Neural progenitor cell (in vitro differentiated cells): Measurements from ENCODE around the gene ZDHHC14. TPM values are rescaled to one million over a fixed set of nuclear protein-coding genes. Genes with fewer than 3 reads are reported as not detected.

Experiments used
- DNase-seq: peaks from one replicate; pipeline ENCODE4 v3.0.0-alpha.2; 2016; ENCODE audit warnings: low spot score
- H2AFZ ChIP-seq: fragments of 200-600 bp; sonication (generic); replicated peaks from 2 replicates; pipeline ENCODE4 v1.6.1; 2016; ENCODE audit warnings: antibody characterized with exemption
- H3F3A ChIP-seq: fragments of 200-600 bp; sonication (generic); 2 replicates; pipeline ENCODE4 v1.6.1; 2016; ENCODE audit warnings: antibody characterized with exemption, low read depth
- H3K27ac ChIP-seq: fragments of 200-600 bp; sonication (generic); 2 replicates; pipeline ENCODE4 v1.5.1; 2016; ENCODE audit warnings: mild to moderate bottlenecking
- H3K27me3 ChIP-seq: fragments of 200-600 bp; sonication (generic); 2 replicates; pipeline ENCODE4 v1.6.1; 2016; ENCODE audit warnings: mild to moderate bottlenecking, moderate library complexity
- H3K36me3 ChIP-seq: fragments of 200-600 bp; sonication (generic); 2 replicates; pipeline ENCODE4 v1.5.1; 2016
- H3K4me1 ChIP-seq: fragments of 200-600 bp; sonication (generic); 2 replicates; pipeline ENCODE4 v1.6.1; 2016; ENCODE audit warnings: mixed run types
- H3K4me2 ChIP-seq: fragments of 200-600 bp; sonication (generic); 2 replicates; pipeline ENCODE4 v1.6.1; 2016
- H3K4me3 ChIP-seq: fragments of 200-600 bp; sonication (generic); 2 replicates; pipeline ENCODE4 v1.5.1; 2016
- H3K79me2 ChIP-seq: fragments of 200-600 bp; sonication (generic); 2 replicates; pipeline ENCODE4 v1.6.1; 2016; ENCODE audit warnings: low read depth
- H3K9ac ChIP-seq: fragments of 200-600 bp; sonication (generic); 2 replicates; pipeline ENCODE4 v1.6.1; 2016
- H3K9me3 ChIP-seq: fragments of 200-600 bp; sonication (generic); 2 replicates; pipeline ENCODE4 v1.5.1; 2016; ENCODE audit warnings: low read depth
- H4K20me1 ChIP-seq: fragments of 200-600 bp; sonication (generic); 2 replicates; pipeline ENCODE4 v1.6.1; 2016; ENCODE audit warnings: low read depth
- H3K27ac Mint-ChIP-seq: 3 replicates; pipeline ENCODE4 v1.8.0; 2021; ENCODE audit warnings: mixed read lengths
- H3K27me3 Mint-ChIP-seq: 2 replicates; pipeline ENCODE4 v1.8.0; 2022; ENCODE audit warnings: low read depth, mild to moderate bottlenecking, inconsistent platforms, moderate library complexity, mixed read lengths; ENCODE audit not compliant: insufficient read depth
- H3K36me3 Mint-ChIP-seq: 3 replicates; pipeline ENCODE4 v1.8.0; 2021; ENCODE audit warnings: mixed read lengths
- H3K4me1 Mint-ChIP-seq: 3 replicates; pipeline ENCODE4 v1.8.0; 2021; ENCODE audit warnings: mixed read lengths
- H3K4me3 Mint-ChIP-seq: 3 replicates; pipeline ENCODE4 v1.8.0; 2021; ENCODE audit warnings: mild to moderate bottlenecking, moderate library complexity, mixed read lengths
- H3K9me3 Mint-ChIP-seq: 3 replicates; pipeline ENCODE4 v1.8.0; 2020; ENCODE audit warnings: mixed read lengths
- EZH2 ChIP-seq: fragments of 200-600 bp; sonication (generic); IDR thresholded peaks from 2 replicates; pipeline ENCODE4 v1.6.1; 2017; ENCODE audit warnings: antibody characterized with exemption, mild to moderate bottlenecking, moderate library complexity
- EZH2phosphoT487 ChIP-seq: fragments of 200-600 bp; sonication (generic); IDR thresholded peaks from 2 replicates; pipeline ENCODE4 v1.6.1; 2017; ENCODE audit warnings: antibody characterized with exemption
- total RNA-seq: library from RNA; depleted of rRNA; stranded (reverse); fragments of >200 nt; gene quantifications from 2 replicates; pipeline ENCODE4 v1.2.3, GENCODE V29; 2015; ENCODE audit warnings: low replicate concordance
- TF ChIP-seq, protein P1 (sequence below): fragments of 200-600 bp; sonication (generic); IDR thresholded peaks from 2 replicates; pipeline ENCODE4 v1.5.1; 2017; ENCODE audit warnings: antibody characterized with exemption, mild to moderate bottlenecking

Gene ZDHHC14
- total RNA-seq, 1 donor from 2014 or later, result 14.5 TPM

GRCh38 chr6:157468574-157468973, 87.6 kb downstream of the ZDHHC14 start:
- Histone ChIP-seq H3K4me1 (peaks cover 11% of the 10 kb centered on the region), H3K9ac (no peak overlapping the region), H3K27ac (no peak overlapping the region), H4K20me1 (no peaks in the 10 kb centered on the region), H3K27me3 (no peaks in the 10 kb centered on the region), H3K79me2 (no peaks in the 10 kb centered on the region), H3K4me3 (no peak overlapping the region), H3K36me3 (no peaks in the 10 kb centered on the region), H2AFZ (no peak overlapping the region), H3F3A (no peaks in the 10 kb centered on the region), H3K4me2 (no peak overlapping the region), H3K9me3 (no peaks in the 10 kb centered on the region)
- Mint-ChIP-seq H3K9me3 (no peaks in the 10 kb centered on the region), H3K4me3 (no peak overlapping the region), H3K27me3 (no peaks in the 10 kb centered on the region), H3K36me3 (no peaks in the 10 kb centered on the region), H3K27ac (no peak overlapping the region), H3K4me1 (peaks cover 10% of the 10 kb centered on the region)
- TF ChIP-seq EZH2phosphoT487 (no peak), EZH2 (no peak)
- TF ChIP-seq, protein P1, sequence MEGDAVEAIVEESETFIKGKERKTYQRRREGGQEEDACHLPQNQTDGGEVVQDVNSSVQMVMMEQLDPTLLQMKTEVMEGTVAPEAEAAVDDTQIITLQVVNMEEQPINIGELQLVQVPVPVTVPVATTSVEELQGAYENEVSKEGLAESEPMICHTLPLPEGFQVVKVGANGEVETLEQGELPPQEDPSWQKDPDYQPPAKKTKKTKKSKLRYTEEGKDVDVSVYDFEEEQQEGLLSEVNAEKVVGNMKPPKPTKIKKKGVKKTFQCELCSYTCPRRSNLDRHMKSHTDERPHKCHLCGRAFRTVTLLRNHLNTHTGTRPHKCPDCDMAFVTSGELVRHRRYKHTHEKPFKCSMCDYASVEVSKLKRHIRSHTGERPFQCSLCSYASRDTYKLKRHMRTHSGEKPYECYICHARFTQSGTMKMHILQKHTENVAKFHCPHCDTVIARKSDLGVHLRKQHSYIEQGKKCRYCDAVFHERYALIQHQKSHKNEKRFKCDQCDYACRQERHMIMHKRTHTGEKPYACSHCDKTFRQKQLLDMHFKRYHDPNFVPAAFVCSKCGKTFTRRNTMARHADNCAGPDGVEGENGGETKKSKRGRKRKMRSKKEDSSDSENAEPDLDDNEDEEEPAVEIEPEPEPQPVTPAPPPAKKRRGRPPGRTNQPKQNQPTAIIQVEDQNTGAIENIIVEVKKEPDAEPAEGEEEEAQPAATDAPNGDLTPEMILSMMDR, result no peak
- DNase-seq, result no peak

DNA sequence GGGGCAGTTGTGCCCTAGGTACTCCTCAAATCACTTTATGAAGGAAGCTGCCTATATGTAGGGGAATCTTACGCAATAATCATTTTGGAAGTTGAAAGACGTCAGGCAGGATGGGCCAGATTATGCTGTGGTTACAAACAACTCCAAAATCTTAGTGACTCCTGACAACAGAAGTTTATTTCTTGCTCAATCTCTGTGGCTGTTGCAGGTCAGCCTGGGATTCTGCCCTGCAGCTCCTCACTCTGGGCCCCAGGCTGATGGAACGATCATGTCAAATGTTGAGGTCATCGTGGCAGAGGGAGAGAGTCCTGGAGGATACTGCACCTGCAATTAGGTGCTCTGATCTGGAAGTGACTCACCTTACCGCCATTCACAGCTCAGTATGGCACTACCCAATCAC, 88.4 kb downstream of the ZDHHC14 start:
- Histone ChIP-seq H3F3A (no peaks in the 10 kb centered on the region), H3K4me2 (no peak overlapping the region), H3K4me1 (peaks cover 11% of the 10 kb centered on the region), H2AFZ (no peak overlapping the region), H3K36me3 (no peaks in the 10 kb centered on the region), H3K9ac (no peak overlapping the region), H3K79me2 (no peaks in the 10 kb centered on the region), H3K4me3 (no peak overlapping the region), H3K9me3 (no peaks in the 10 kb centered on the region), H4K20me1 (no peaks in the 10 kb centered on the region), H3K27me3 (no peaks in the 10 kb centered on the region), H3K27ac (no peak overlapping the region)
- H3K4me1 Mint-ChIP-seq, result peaks cover 10% of the 10 kb centered on the region
- no peaks in the 10 kb centered on the region for H3K36me3 Mint-ChIP-seq
- H3K27ac Mint-ChIP-seq, result no peak overlapping the region
- H3K27me3 Mint-ChIP-seq, result no peaks in the 10 kb centered on the region
- TF ChIP-seq EZH2 (no peak), EZH2phosphoT487 (no peak)
- TF ChIP-seq, protein P1, result no peak
- DNase-seq, result no peak
- no peak overlapping the region for H3K4me3 Mint-ChIP-seq
- no peaks in the 10 kb centered on the region for H3K9me3 Mint-ChIP-seq

DNA sequence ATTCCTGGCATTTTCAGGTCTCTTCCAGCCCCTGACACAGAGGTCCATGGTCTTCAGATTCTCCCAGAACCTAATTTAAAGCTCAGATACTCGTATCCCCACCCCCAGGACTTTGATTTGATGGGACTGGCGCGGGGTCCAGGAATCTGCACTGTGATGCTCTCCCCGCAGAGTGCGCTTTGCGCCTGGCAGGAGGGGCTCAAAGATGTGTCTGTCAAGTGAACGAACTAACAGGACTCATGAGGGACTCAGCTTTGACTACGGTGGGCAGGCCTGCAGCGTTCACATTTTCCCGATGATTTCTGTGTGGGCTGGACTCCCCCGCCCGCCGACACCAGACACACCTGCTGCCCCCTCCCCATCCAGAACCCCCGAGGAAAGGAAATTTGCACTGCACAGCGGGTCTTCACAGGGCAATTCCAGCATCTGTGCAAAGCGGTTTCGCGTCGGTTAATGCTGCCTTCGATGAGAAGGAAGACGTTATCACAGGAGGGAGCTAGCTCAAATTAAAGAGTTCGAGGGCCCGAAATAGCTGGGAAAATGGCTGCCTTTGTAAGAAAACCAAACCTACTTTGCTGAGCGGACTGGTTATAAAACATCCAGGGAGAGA, 90.2 kb downstream of the ZDHHC14 start:
- Histone ChIP-seq H3K27ac (no peak overlapping the region), H3K9ac (no peak overlapping the region), H2AFZ (no peak overlapping the region), H3F3A (no peaks in the 10 kb centered on the region), H3K36me3 (no peaks in the 10 kb centered on the region), H3K9me3 (no peaks in the 10 kb centered on the region), H4K20me1 (no peaks in the 10 kb centered on the region), H3K79me2 (no peaks in the 10 kb centered on the region), H3K4me1 (no peaks in the 10 kb centered on the region), H3K4me3 (no peak overlapping the region), H3K4me2 (no peak overlapping the region), H3K27me3 (no peaks in the 10 kb centered on the region)
- DNase-seq, result no peak
- Mint-ChIP-seq H3K9me3 (no peaks in the 10 kb centered on the region), H3K27me3 (no peaks in the 10 kb centered on the region), H3K36me3 (no peaks in the 10 kb centered on the region), H3K27ac (peak overlapping the region; percentile 88), H3K4me3 (no peak overlapping the region), H3K4me1 (peaks cover 6% of the 10 kb centered on the region)
- TF ChIP-seq EZH2phosphoT487 (no peak), EZH2 (no peak)
- TF ChIP-seq, protein P1, result no peak
